CD4-positive, CD25-positive, alpha-beta regulatory T cell (primary cell): ENCODE data around the gene TCTN2. TPM values are rescaled to one million over a fixed set of nuclear protein-coding genes. Genes with fewer than 3 reads are reported as not detected.

Experiments
- polyA plus RNA-seq, 4 donors: library from polyadenylated mRNA; unstranded; fragments of 300-500 nt; fragmentation: Illumina TruSeq; gene quantifications; one replicate each; pipeline ENCODE4 v1.2.3, GENCODE V29; 2021
- total RNA-seq: library from RNA; stranded (reverse); gene quantifications from one replicate; pipeline ENCODE4 v1.2.3, GENCODE V29; 2022

TCTN2 gene
- total and polyA plus RNA-seq, 5 donors from 2014 or later, result 0.11 to 3.7 (median 1.4) TPM

Other genes starting within 250 kb of the TCTN2 start
- gene RILPL2, start 234.4 kb upstream of the TCTN2 start, total RNA-seq, result 14.7 TPM
- gene RILPL2, start 234.4 kb upstream of the TCTN2 start, polyA plus RNA-seq, result 10 to 100 TPM; 10.2 to 15.5 (median 10.9) TPM
- 47.8 TPM for gene SNRNP35, start 213.0 kb upstream of the TCTN2 start, total RNA-seq
- gene SNRNP35, start 213.0 kb upstream of the TCTN2 start, polyA plus RNA-seq, result 10 to 100 TPM; 43.5 to 54.4 (median 46.0) TPM
- gene RILPL1, start 137.4 kb upstream of the TCTN2 start, total RNA-seq, result 6.6 TPM
- gene RILPL1, start 137.4 kb upstream of the TCTN2 start, polyA plus RNA-seq, result under 1 TPM; 0.13 to 0.49 (median 0.32) TPM
- 77.4 TPM for gene TMED2, start 86.6 kb upstream of the TCTN2 start, total RNA-seq
- gene TMED2, start 86.6 kb upstream of the TCTN2 start, polyA plus RNA-seq, result 100 to 1,000 TPM; 247 to 340 (median 298) TPM
- gene DDX55, start 69.0 kb upstream of the TCTN2 start, total RNA-seq, result 25.1 TPM
- 10 to 100 TPM; 13.9 to 18.0 (median 15.1) TPM for gene DDX55, start 69.0 kb upstream of the TCTN2 start, polyA plus RNA-seq
- 53.8 TPM for gene EIF2B1, start 37.4 kb upstream of the TCTN2 start, total RNA-seq
- 10 to 100 TPM; 67.7 to 84.1 (median 72.0) TPM for gene EIF2B1, start 37.4 kb upstream of the TCTN2 start, polyA plus RNA-seq
- 15.3 TPM for gene GTF2H3, start 37.3 kb upstream of the TCTN2 start, total RNA-seq
- gene GTF2H3, start 37.3 kb upstream of the TCTN2 start, polyA plus RNA-seq, result 10 to 100 TPM; 19.6 to 32.6 (median 27.7) TPM
- 36.0 TPM for gene ATP6V0A2, start 41.2 kb downstream of the TCTN2 start, total RNA-seq
- gene ATP6V0A2, start 41.2 kb downstream of the TCTN2 start, polyA plus RNA-seq, result 10 to 100 TPM; 20.3 to 27.2 (median 27.0) TPM
- gene DNAH10, start 91.2 kb downstream of the TCTN2 start, total RNA-seq, result 0.02 TPM
- under 1 TPM in 1 of 4 donors, not detected in 3; 0.07 TPM for gene DNAH10, start 91.2 kb downstream of the TCTN2 start, polyA plus RNA-seq